GM18858 (cell line): ENCODE results near the gene LITAF.

Experiments used
- ATAC-seq: cut with Tn5 transposase; IDR thresholded peaks from one replicate; pipeline ENCODE4 v1.9.1; 2021; ENCODE audit not compliant: unreplicated experiment

LITAF gene

DNA sequence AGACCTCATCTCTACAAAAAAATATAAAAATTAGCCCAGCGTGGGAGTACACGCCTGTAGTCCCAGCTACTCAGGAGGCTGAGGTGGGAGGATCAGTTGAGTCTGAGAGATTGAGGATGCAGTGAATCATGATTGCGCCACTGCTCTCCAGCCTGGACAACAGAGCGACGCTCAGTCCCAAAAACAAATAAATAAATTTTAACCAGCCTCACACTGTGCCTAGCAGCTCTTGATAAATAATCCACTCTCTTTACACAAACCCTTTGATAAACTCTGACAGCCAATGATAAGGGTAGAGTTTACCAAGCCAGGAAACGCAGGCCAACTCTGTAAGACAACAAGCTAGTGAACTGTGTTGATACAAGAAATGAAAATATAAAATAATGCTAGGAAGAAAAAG lies 32.7 kb downstream of the LITAF start:
- ATAC-seq = no peak

GRCh38 chr16:11553371-11553770 lies 33.3 kb downstream of the LITAF start:
- ATAC-seq = no peak

GRCh38 chr16:11552440-11552839 lies 34.3 kb downstream of the LITAF start:
- ATAC-seq = no peak

DNA sequence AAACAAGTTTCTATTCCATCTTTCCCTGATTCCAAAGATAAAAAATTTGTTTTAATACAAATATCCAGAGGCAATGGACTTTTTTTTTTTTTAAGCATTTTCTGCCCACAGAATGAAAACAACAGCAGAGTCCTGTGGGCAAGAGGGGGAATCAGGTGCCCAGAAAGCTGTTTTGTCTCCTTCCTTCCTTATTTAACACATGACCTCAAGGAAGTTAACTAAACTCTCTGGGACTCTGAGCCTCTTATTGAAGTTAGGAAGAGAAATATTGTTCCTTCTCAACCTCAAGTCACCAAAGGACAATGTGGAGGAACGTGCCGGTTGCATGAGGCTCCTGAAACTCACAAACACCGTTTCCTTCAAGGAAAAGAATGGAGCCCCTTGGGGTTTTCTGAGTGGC lies 34.9 kb downstream of the LITAF start:
- no peak for ATAC-seq

- no peak for ATAC-seq
These were observed 35.8 kb downstream of the LITAF start for GRCh38 chr16:11550791-11551498.

- no peak for ATAC-seq
These were observed 39.4 kb downstream of the LITAF start for GRCh38 chr16:11547118-11547916.

- ATAC-seq = no peak
These were observed 40.1 kb downstream of the LITAF start for GRCh38 chr16:11546608-11547061.

DNA sequence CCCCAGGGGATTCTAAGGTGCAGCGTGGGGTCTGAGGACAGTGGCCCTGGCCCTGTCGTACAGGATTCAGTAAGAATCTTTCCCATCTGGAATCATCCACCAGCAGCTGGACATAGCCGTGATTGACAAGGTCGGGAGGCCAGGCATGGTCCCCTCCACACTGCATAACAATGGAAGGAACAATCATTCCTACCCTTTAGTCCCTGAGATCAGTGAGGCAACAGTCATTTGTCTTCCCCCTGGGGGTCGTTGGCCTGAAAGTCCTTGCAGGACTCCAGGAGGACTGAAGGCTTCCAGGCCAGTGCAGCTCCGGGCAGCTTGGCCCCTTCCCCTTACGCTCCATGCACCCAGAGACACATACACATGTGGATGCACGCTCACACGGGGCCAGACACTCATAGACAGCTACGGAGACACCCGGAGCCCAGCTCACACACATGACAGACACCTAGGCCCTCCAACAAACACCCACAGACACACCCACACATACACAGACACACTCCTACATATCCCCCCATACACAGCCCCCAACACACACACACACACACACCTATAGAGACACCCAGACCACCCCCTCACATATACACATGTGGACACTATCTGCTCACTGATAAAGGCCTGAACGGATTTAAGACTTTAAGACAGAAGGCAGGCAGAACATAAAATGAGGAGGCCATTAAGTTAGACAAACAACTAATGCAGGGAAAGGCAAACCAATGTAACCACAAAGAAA lies 42.9 kb downstream of the LITAF start:
- no peak for ATAC-seq

- no peak for ATAC-seq
These were observed 44.5 kb downstream of the LITAF start for GRCh38 chr16:11542069-11542744.

DNA sequence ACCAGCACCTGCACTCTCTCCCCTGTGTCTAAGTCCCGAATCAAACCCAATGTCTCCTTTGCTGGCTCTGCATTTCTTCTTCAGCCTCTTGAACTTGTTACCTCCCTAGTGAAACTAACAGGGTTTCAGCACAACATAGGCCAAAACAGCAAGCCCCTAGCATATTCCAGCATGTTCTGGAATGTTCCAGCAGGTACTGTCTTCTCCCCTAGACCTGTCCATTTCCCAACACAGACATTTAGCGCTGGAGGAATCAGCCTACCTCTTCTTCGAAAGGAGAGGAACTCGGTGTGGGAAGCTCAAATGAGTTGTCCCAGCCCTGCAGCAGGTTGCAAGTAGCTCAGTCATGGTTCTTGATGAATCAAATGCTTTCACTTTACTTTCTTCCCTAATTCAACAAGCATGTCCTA lies 47.1 kb downstream of the LITAF start:
- ATAC-seq = no peak

GRCh38 chr16:11538880-11539279 lies 47.8 kb downstream of the LITAF start:
- ATAC-seq = no peak

GRCh38 chr16:11536104-11536866 lies 50.4 kb downstream of the LITAF start:
- ATAC-seq = no peak

DNA sequence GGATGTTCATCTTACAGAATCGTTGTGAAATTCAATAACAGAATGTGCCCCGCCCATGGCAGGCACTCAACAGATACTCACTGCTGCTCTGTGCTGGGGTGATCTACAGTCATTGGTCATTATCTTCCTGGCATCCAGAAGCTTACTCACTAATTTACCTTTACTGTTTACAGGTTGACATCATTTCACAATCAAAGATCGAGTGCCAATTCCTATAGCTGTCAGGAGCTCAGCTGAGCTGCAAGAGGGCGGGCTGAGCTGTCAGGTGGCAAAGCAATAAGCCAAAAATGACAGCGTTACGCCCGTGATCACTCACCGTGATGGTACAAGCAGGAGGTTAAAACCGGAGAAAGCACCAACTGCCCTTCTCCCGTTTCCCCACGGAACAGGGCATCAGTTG lies 51.2 kb downstream of the LITAF start:
- no peak for ATAC-seq

DNA sequence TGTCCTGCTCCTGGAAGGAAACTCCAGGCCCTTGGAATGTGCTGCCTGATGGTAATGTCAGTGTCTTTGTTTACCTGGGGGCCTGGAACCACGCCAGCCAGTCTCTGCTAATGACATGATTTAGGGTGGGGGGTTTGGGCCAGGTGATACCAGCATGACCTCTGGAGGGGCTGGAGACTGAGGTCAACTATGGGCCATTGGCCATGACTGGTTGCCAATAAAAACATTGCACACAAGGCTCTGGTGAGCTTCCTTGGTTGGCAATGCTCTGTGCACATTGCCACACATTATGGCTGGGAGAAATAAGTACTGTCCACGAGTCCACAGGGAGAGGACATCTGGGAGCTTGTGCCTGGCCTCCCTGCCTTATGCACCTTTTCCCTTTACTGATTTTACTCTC lies 52.5 kb downstream of the LITAF start:
- ATAC-seq = no peak

DNA sequence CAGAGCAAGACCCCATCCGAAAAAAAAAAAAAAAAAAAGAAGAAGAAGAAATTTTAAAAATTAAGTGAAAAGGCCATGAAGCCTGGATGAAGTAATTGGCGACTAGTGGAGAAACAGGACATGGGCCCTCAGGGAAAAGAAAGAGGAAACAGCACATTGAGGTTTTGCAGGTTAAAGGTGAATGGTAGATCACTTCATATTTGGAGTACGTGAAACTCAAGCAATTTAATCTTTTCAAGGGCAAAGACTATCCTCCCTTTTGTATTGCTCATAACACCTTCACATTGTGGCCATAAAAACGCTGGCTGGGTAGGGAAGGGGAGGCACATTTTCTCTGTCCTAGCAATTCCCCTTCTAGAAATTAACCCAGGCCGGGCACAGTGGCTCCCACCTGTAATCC lies 53.1 kb downstream of the LITAF start:
- no peak for ATAC-seq

DNA sequence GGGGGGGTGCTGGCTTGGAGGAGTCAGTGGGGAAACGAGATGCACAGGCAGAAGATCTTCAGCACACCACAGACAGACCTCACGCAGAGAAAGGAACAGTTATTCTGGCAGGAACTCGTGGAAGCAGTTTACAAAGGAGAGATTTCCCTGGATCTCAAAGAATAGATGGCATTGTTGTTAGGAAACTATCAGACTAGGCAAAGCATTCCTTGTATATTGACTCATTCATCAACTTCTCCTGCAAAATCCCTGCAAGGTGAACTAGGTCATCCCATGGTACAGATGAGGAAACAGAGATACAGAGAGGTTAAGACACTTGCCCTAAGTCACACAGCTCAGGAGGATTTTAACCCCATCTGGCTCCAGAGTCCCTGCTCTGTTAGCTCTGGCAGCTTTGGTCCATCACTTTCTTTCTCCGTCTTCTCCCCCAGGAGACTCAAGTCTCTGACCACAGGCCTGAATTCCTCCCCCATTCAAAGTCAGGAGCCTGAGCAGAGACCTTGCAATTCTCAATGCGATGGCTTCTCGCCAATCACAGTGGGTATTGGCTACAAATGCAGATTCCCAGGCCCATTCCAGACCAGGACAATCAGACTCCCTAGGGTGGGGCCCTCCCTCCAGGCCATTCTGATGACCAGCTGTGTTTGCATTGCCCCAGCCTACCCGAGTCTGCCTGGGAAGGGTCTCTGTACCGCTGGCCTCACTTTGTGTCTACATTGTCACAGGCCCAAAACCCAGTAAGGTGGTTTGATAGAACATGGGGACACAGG lies 56.4 kb downstream of the LITAF start:
- ATAC-seq = no peak

- no peak for ATAC-seq
These were observed 57.4 kb downstream of the LITAF start for GRCh38 chr16:11529285-11529684.

DNA sequence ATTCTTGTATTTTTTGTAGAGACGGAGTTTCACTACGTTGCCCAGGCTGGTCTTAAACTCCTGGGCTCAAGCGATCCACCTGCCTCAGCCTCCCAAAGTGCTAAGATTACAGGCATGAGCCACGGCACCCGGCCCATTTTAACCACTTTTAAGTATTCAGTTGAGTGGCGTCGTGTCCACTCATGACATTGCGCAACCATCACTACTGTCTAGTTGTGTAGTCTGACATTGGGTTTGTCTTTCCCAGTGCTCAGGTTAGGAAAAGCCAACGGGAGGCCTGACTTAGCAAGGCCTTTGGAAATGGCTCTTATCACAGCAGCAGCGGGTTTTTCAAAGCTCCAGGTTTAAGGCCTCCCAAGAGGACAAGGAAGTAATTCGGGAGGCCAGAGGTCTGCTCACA lies 58.7 kb downstream of the LITAF start:
- no peak for ATAC-seq

DNA sequence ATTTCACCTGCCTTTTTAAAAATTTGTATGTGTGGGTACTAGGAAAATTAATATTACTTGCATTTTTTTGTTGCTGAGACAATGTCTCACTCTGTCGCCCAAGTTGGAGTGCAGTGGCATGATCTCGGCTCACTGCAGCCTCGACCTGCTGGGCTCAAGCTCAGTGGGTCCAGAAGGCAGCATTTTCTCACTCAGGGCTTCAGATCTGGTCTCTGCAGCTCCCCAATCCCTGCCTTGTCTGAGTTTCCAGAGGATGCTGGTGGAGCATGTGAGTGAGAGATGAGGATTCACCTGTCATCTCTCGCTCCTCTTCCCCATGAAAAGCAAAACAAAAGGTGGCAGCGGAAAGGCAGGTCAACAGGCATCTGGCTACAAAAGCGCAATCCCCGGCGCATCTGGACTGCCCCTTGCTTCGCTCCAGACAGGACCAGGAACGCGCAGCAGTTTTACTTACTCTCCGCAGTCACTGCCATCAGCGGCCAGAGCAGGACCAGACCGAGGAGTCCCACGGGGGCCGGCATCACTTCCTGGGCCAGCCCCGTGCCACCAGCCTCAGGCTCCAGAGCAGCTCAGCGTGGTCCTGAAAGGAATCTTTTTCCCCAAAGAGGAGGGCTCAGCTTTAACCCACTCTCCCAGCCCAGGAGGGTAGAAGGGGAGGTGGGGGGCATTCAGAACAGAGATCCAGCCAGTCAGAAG lies 59.9 kb downstream of the LITAF start:
- ATAC-seq = no peak
